SU-DHL-6 (cell line): ENCODE data around the gene NRF1.

Experiments
- H2AFZ ChIP-seq: fragments of 200-600 bp; sonication (generic); 2 replicates; pipeline ENCODE4 v1.6.1; 2014; ENCODE audit warnings: low read depth, mild to moderate bottlenecking, moderate library complexity, mixed read lengths, antibody characterized with exemption, low read length; ENCODE audit not compliant: severe bottlenecking
- H3F3A ChIP-seq: fragments of 200-600 bp; shearing (Covaris generic); 2 replicates; pipeline ENCODE4 v1.6.0; 2016; ENCODE audit warnings: antibody characterized with exemption, mild to moderate bottlenecking; ENCODE audit not compliant: insufficient read depth
- H3K27ac ChIP-seq: fragments of 200-600 bp; sonication (generic); 2 replicates; pipeline ENCODE4 v1.5.1; 2016; ENCODE audit warnings: low read depth, mild to moderate bottlenecking, low read length, moderate library complexity, mixed read lengths
- H3K27me3 ChIP-seq: fragments of 200-600 bp; sonication (generic), shearing (Covaris generic); 2 replicates; pipeline ENCODE4 v1.6.0; 2014; ENCODE audit warnings: mild to moderate bottlenecking, low read length
- H3K36me3 ChIP-seq: fragments of 200-600 bp; sonication (generic); 2 replicates; pipeline ENCODE4 v1.6.1; 2014; ENCODE audit warnings: mild to moderate bottlenecking, low read length, mixed read lengths
- H3K4me2 ChIP-seq: fragments of 300-600, 200-600 bp; shearing (Covaris generic), sonication (generic); 2 replicates; pipeline ENCODE4 v1.6.0; 2014; ENCODE audit warnings: low read length, low read depth, mild to moderate bottlenecking; ENCODE audit not compliant: poor library complexity, severe bottlenecking
- H3K4me3 ChIP-seq: fragments of 200-600 bp; sonication (generic); 2 replicates; pipeline ENCODE4 v1.5.1; 2014; ENCODE audit warnings: antibody characterized with exemption, low read length, mild to moderate bottlenecking, mixed read lengths; ENCODE audit not compliant: insufficient read depth, poor library complexity, severe bottlenecking
- H3K79me2 ChIP-seq: fragments of 200-600 bp; sonication (generic); 2 replicates; pipeline ENCODE4 v1.6.1; 2014; ENCODE audit warnings: mild to moderate bottlenecking, low read length, moderate library complexity; ENCODE audit not compliant: insufficient read depth
- H3K9ac ChIP-seq: fragments of 200-600 bp; sonication (generic); 2 replicates; pipeline ENCODE4 v1.7.0; 2014; ENCODE audit warnings: mild to moderate bottlenecking, low read length
- H3K9me2 ChIP-seq: fragments of 200-600 bp; sonication (generic); replicated peaks from 2 replicates; pipeline ENCODE4 v1.6.1; 2014; ENCODE audit warnings: low read length; ENCODE audit not compliant: insufficient read depth
- H3K9me3 ChIP-seq: fragments of 200-600 bp; sonication (generic); 2 replicates; pipeline ENCODE4 v1.6.1; 2014; ENCODE audit warnings: low read length, mixed read lengths; ENCODE audit not compliant: insufficient read depth
- H4K20me1 ChIP-seq: fragments of 200-600 bp; sonication (generic); 2 replicates; pipeline ENCODE4 v1.6.1; 2014; ENCODE audit warnings: low read depth, mild to moderate bottlenecking, antibody characterized with exemption, low read length, moderate library complexity, mixed read lengths
- CTCF ChIP-seq: fragments of 200-600 bp; sonication (generic); IDR thresholded peaks from one replicate; pipeline ENCODE4 v1.5.1; 2017; ENCODE audit warnings: antibody characterized with exemption, mild to moderate bottlenecking, low read length, moderate library complexity; ENCODE audit not compliant: insufficient read depth, poor library complexity, severe bottlenecking
- EZH2phosphoT487 ChIP-seq: fragments of 200-600 bp; sonication (generic), shearing (Covaris generic); conservative IDR thresholded peaks from 2 replicates; pipeline ENCODE4 v1.6.1; 2018; ENCODE audit warnings: mild to moderate bottlenecking, antibody characterized with exemption, low read length, moderate library complexity, mixed read lengths

The NRF1 gene

GRCh38 chr7:129724796-129725195 lies 113.3 kb downstream of the NRF1 start:
- H3K4me3 ChIP-seq, result no peak overlapping the region
- H2AFZ ChIP-seq, result no peak overlapping the region
- H4K20me1 ChIP-seq, result no peaks in the 10 kb centered on the region
- H3F3A ChIP-seq, result no peaks in the 10 kb centered on the region
- H3K9me2 ChIP-seq, result no peaks in the 10 kb centered on the region
- no peaks in the 10 kb centered on the region for H3K9me3 ChIP-seq
- no peak for TF ChIP-seq EZH2phosphoT487
- H3K9ac ChIP-seq, result no peak overlapping the region
- H3K79me2 ChIP-seq, result no peaks in the 10 kb centered on the region
- H3K4me2 ChIP-seq, result no peak overlapping the region
- H3K36me3 ChIP-seq, result no peaks in the 10 kb centered on the region
- no peaks in the 10 kb centered on the region for H3K27me3 ChIP-seq
- H3K27ac ChIP-seq, result no peak overlapping the region

GRCh38 chr7:129728875-129729467 lies 117.5 kb downstream of the NRF1 start:
- no peak for TF ChIP-seq EZH2phosphoT487
- TF ChIP-seq CTCF, result no peak
- Histone ChIP-seq H4K20me1 (no peaks in the 10 kb centered on the region), H2AFZ (no peak overlapping the region), H3K9me3 (no peaks in the 10 kb centered on the region), H3K9ac (no peak overlapping the region), H3K4me2 (no peak overlapping the region), H3K36me3 (peaks cover 8% of the 10 kb centered on the region; the same call in 1 of the 2 replicates), H3K27ac (no peak overlapping the region), H3K4me3 (no peak overlapping the region), H3K79me2 (no peaks in the 10 kb centered on the region), H3K27me3 (no peaks in the 10 kb centered on the region), H3K9me2 (no peaks in the 10 kb centered on the region), H3F3A (no peaks in the 10 kb centered on the region)

GRCh38 chr7:129729511-129729910 lies 118.0 kb downstream of the NRF1 start:
- Histone ChIP-seq H3K4me3 (no peak overlapping the region), H3K9me3 (no peaks in the 10 kb centered on the region), H3K27me3 (no peaks in the 10 kb centered on the region), H3K9ac (no peak overlapping the region), H3F3A (no peaks in the 10 kb centered on the region), H2AFZ (no peak overlapping the region), H3K36me3 (peaks cover 8% of the 10 kb centered on the region; the same call in 1 of the 2 replicates), H3K27ac (no peak overlapping the region), H4K20me1 (no peaks in the 10 kb centered on the region), H3K79me2 (no peaks in the 10 kb centered on the region), H3K9me2 (no peaks in the 10 kb centered on the region), H3K4me2 (no peak overlapping the region)
- no peak for TF ChIP-seq EZH2phosphoT487
- no peak for TF ChIP-seq CTCF

GRCh38 chr7:129730159-129730558 lies 118.6 kb downstream of the NRF1 start:
- H3K9me3 ChIP-seq, result no peaks in the 10 kb centered on the region
- no peaks in the 10 kb centered on the region for H3K27me3 ChIP-seq
- peaks cover 8% of the 10 kb centered on the region; the same call in 1 of the 2 replicates for H3K36me3 ChIP-seq
- no peak overlapping the region for H3K4me3 ChIP-seq
- no peak overlapping the region for H3K27ac ChIP-seq
- H2AFZ ChIP-seq, result no peak overlapping the region
- no peak overlapping the region for H3K9ac ChIP-seq
- no peak for TF ChIP-seq EZH2phosphoT487
- TF ChIP-seq CTCF, result no peak
- H3K79me2 ChIP-seq, result no peaks in the 10 kb centered on the region
- no peaks in the 10 kb centered on the region for H3K9me2 ChIP-seq
- no peaks in the 10 kb centered on the region for H3F3A ChIP-seq
- no peak overlapping the region for H3K4me2 ChIP-seq
- H4K20me1 ChIP-seq, result no peaks in the 10 kb centered on the region
